H9 (cell line): Measurements from ENCODE around the gene SPESP1. TPM values are rescaled to one million over a fixed set of nuclear protein-coding genes. Genes with fewer than 3 reads are reported as not detected.

Experiments used
- DNase-seq: peaks from one replicate; pipeline ENCODE4 v3.0.0-alpha.2; 2017
- H2AFZ ChIP-seq: one replicate; pipeline ENCODE4 v1.6.1; 2013; ENCODE audit warnings: mild to moderate bottlenecking, low read length, control low read depth, moderate library complexity
- H2AK5ac ChIP-seq: 2 replicates; pipeline ENCODE4 v1.6.1; 2013; ENCODE audit warnings: low read length, control low read depth, mixed read lengths; ENCODE audit not compliant: insufficient read length
- H2BK120ac ChIP-seq: one replicate; pipeline ENCODE4 v1.6.1; 2013; ENCODE audit warnings: low read depth, mild to moderate bottlenecking, low read length, control low read depth, inconsistent platforms; ENCODE audit not compliant: poor library complexity, severe bottlenecking
- H2BK12ac ChIP-seq: 2 replicates; pipeline ENCODE4 v1.6.1; 2013; ENCODE audit warnings: low read length, control low read depth, mixed read lengths, low read depth; ENCODE audit not compliant: insufficient read length
- H2BK15ac ChIP-seq: 2 replicates; pipeline ENCODE4 v1.6.1; 2013; ENCODE audit warnings: low read depth, low read length, control low read depth
- H2BK20ac ChIP-seq: one replicate; pipeline ENCODE4 v1.6.1; 2013; ENCODE audit warnings: low read depth, mild to moderate bottlenecking, low read length, control low read depth, inconsistent platforms; ENCODE audit not compliant: poor library complexity, severe bottlenecking
- H2BK5ac ChIP-seq: 2 replicates; pipeline ENCODE4 v1.6.1; 2013; ENCODE audit warnings: low read length, control low read depth, mixed read lengths; ENCODE audit not compliant: insufficient read length
- H3K14ac ChIP-seq: 2 replicates; pipeline ENCODE4 v1.6.1; 2013; ENCODE audit warnings: low read length, control low read depth; ENCODE audit not compliant: insufficient read depth
- H3K18ac ChIP-seq: 2 replicates; pipeline ENCODE4 v1.6.1; 2013; ENCODE audit warnings: low read depth, mild to moderate bottlenecking, mixed read lengths, low read length, control low read depth; ENCODE audit not compliant: insufficient read length
- H3K23ac ChIP-seq: 2 replicates; pipeline ENCODE4 v1.6.1; 2013; ENCODE audit warnings: low read length, control low read depth, mixed read lengths, low read depth; ENCODE audit not compliant: insufficient read length
- H3K23me2 ChIP-seq: 2 replicates; pipeline ENCODE4 v1.6.1; 2013; ENCODE audit warnings: low read depth, mild to moderate bottlenecking, mixed read lengths, low read length, control low read depth; ENCODE audit not compliant: insufficient read length, poor library complexity, severe bottlenecking
- H3K27ac ChIP-seq: 2 replicates; pipeline ENCODE4 v1.5.1; 2013; ENCODE audit warnings: low read length, control low read depth, mixed read lengths, low read depth; ENCODE audit not compliant: insufficient read length
- H3K27me3 ChIP-seq: 2 replicates; pipeline ENCODE4 v1.6.1; 2013; ENCODE audit warnings: low read length, control low read depth, inconsistent platforms; ENCODE audit not compliant: insufficient read depth
- H3K4ac ChIP-seq: 2 replicates; pipeline ENCODE4 v1.6.1; 2013; ENCODE audit warnings: low read depth, mild to moderate bottlenecking, control low read depth, inconsistent platforms, low read length, moderate library complexity
- H3K4me1 ChIP-seq: 2 replicates; pipeline ENCODE4 v1.6.1; 2013; ENCODE audit warnings: low read length, control low read depth, inconsistent platforms; ENCODE audit not compliant: insufficient read depth
- H3K4me2 ChIP-seq: 2 replicates; pipeline ENCODE4 v1.6.1; 2013; ENCODE audit warnings: low read length, control low read depth, mixed read lengths; ENCODE audit not compliant: insufficient read length, insufficient read depth
- H3K56ac ChIP-seq: 2 replicates; pipeline ENCODE4 v1.6.1; 2013; ENCODE audit warnings: low read depth, mild to moderate bottlenecking, mixed read lengths, low read length, control low read depth; ENCODE audit not compliant: insufficient read length
- H3K79me1 ChIP-seq: 2 replicates; pipeline ENCODE4 v1.6.1; 2013; ENCODE audit warnings: low read depth, mild to moderate bottlenecking, moderate library complexity, low read length, control low read depth, inconsistent platforms; ENCODE audit not compliant: insufficient read depth, poor library complexity, severe bottlenecking
- H3K79me2 ChIP-seq: 2 replicates; pipeline ENCODE4 v1.6.1; 2013; ENCODE audit warnings: low read length, control low read depth, inconsistent platforms; ENCODE audit not compliant: insufficient read depth
- H3K9ac ChIP-seq: 2 replicates; pipeline ENCODE4 v1.6.1; 2013; ENCODE audit warnings: low read length, control low read depth, mixed read lengths; ENCODE audit not compliant: insufficient read length; ENCODE audit errors: extremely low read depth
- H3K9me3 ChIP-seq: one replicate; pipeline ENCODE4 v1.6.1; 2013; ENCODE audit warnings: low read depth, low read length, inconsistent platforms; ENCODE audit not compliant: control insufficient read depth
- H3T11ph ChIP-seq: one replicate; pipeline ENCODE4 v1.6.1; 2013; ENCODE audit warnings: mild to moderate bottlenecking, low read length, control low read depth, inconsistent platforms
- H4K20me1 ChIP-seq: one replicate; pipeline ENCODE4 v1.6.1; 2013; ENCODE audit not compliant: control insufficient read depth, insufficient read length, insufficient read depth
- H4K5ac ChIP-seq: 2 replicates; pipeline ENCODE4 v1.6.1; 2013; ENCODE audit warnings: low read depth, mild to moderate bottlenecking, mixed read lengths, low read length, control low read depth; ENCODE audit not compliant: insufficient read length
- H4K8ac ChIP-seq: replicated peaks from 2 replicates; pipeline ENCODE4 v1.6.1; 2013; ENCODE audit warnings: low read length, control low read depth, mixed read lengths, low read depth; ENCODE audit not compliant: insufficient read length
- H4K91ac ChIP-seq: 2 replicates; pipeline ENCODE4 v1.6.1; 2013; ENCODE audit warnings: low read depth, mild to moderate bottlenecking, moderate library complexity, mixed read lengths, low read length, control low read depth; ENCODE audit not compliant: insufficient read length
- H3K27ac Mint-ChIP-seq, 3 experiments: 2 replicates in 2 of 3; 3 replicates in 1 of 3; pipeline ENCODE4 v1.8.0; 2020 to 2021; ENCODE audit warnings: mixed read lengths in 3 of 3, mild to moderate bottlenecking in 1 of 3, moderate library complexity in 1 of 3
- H3K27me3 Mint-ChIP-seq: 2 replicates; pipeline ENCODE4 v1.8.0; 2021; ENCODE audit warnings: low read depth, mild to moderate bottlenecking, moderate library complexity, mixed read lengths
- H3K36me3 Mint-ChIP-seq, 3 experiments: 2 replicates in 2 of 3; 3 replicates in 1 of 3; pipeline ENCODE4 v1.8.0; 2020 to 2021; ENCODE audit warnings: low read depth in 3 of 3, mixed read lengths in 3 of 3; ENCODE audit not compliant: insufficient read depth in 1 of 3
- H3K4me1 Mint-ChIP-seq, 2 experiments: 2 replicates each; pipeline ENCODE4 v1.8.0; 2020; ENCODE audit warnings: mixed read lengths in 2 of 2
- H3K4me3 Mint-ChIP-seq, 2 experiments: 2 replicates in 1 of 2; 3 replicates in 1 of 2; pipeline ENCODE4 v1.8.0; 2020 to 2021; ENCODE audit warnings: mild to moderate bottlenecking in 2 of 2, mixed read lengths in 2 of 2, moderate library complexity in 1 of 2
- H3K9me3 Mint-ChIP-seq, 2 experiments: 2 replicates in 1 of 2; 3 replicates in 1 of 2; pipeline ENCODE4 v1.8.0; 2020; ENCODE audit warnings: mild to moderate bottlenecking in 2 of 2, mixed read lengths in 2 of 2, moderate library complexity in 1 of 2
- WGBS: extraction: QIAGEN DNeasy Blood & Tissue Kit; methylation state at CpG from one replicate; pipeline ENCODE4 v1.1.7; 2013; ENCODE audit warnings: missing lambda C conversion rate, low lambda C conversion rate, mixed read lengths; ENCODE audit not compliant: insufficient read length; ENCODE audit errors: extremely low coverage; 5-methylcytosine and 5-hydroxymethylcytosine counted together
- total RNA-seq: library from RNA; stranded (reverse); gene quantifications from 2 replicates; pipeline ENCODE4 v1.2.1, GENCODE V29; 2021
- TF ChIP-seq, protein P1 (sequence below): fragments of 200-600 bp; sonication (generic); conservative IDR thresholded peaks from 3 replicates; pipeline ENCODE4 v1.8.0; 2021; ENCODE audit warnings: antibody characterized with exemption, mild to moderate bottlenecking

Gene SPESP1
- total RNA-seq, 1 experiment from 2014 or later, result not detected

DNA sequence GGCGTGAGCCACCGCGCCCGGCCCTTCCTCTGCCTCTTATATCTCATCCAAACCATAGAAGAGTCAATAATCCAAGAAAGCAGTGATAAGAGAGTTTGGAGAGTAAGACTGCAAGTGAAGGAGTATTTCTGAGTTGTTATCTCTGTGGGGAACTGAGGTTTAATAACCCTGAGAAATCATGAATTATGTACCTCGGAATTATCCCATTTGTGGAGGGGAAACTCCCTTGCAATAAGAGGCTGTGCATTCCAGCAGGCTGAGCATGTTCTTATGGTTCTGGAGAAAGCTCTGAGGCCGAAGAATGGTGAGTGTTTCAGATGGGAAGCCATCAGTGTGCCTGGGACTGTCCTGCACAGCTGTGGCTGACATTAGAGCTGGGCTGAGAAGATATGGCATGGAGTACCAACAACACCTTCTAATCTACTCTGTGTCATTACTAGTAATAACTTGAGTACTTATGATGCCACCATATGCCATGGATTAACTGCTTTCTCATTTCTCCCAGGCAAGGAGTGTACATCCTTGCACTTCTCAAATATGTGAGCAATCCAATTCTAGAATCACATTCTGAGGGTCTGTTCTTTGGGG lies 52.7 kb downstream of the SPESP1 start:
- H4K5ac ChIP-seq, result no peak overlapping the region
- Mint-ChIP-seq H3K4me3 (no peak overlapping the region), H3K9me3 (peaks cover 6 to 10% of the 10 kb centered on the region in 2 experiments), H3K36me3 (peaks cover 2 to 9% (median 2%) of the 10 kb centered on the region in 3 experiments; a peak in 5 of 7 replicates), H3K4me1 (no peaks in the 10 kb centered on the region), H3K27ac (no peak overlapping the region), H3K27me3 (peaks cover 16% of the 10 kb centered on the region)
- H3K4me2 ChIP-seq, result no peak overlapping the region
- WGBS, result no CpG with 5 or more reads among the region's 6 CpGs
- no peaks in the 10 kb centered on the region for H3K4me1 ChIP-seq
- H3K14ac ChIP-seq, result no peak overlapping the region
- no peak overlapping the region for H3K9ac ChIP-seq
- H3K79me2 ChIP-seq, result no peaks in the 10 kb centered on the region
- H3K23me2 ChIP-seq, result no peaks in the 10 kb centered on the region
- no peak overlapping the region for H3K18ac ChIP-seq
- no peak overlapping the region for H2AK5ac ChIP-seq
- no peak overlapping the region for H3K27ac ChIP-seq
- H3K79me1 ChIP-seq, result no peaks in the 10 kb centered on the region
- H3K9me3 ChIP-seq, result no peaks in the 10 kb centered on the region
- no peak overlapping the region for H4K91ac ChIP-seq
- H3K4ac ChIP-seq, result no peak overlapping the region
- no peak overlapping the region for H3T11ph ChIP-seq
- H2BK120ac ChIP-seq, result no peak overlapping the region
- H3K56ac ChIP-seq, result no peak overlapping the region
- no peak overlapping the region for H3K23ac ChIP-seq
- no peaks in the 10 kb centered on the region for H3K27me3 ChIP-seq
- TF ChIP-seq, protein P1, sequence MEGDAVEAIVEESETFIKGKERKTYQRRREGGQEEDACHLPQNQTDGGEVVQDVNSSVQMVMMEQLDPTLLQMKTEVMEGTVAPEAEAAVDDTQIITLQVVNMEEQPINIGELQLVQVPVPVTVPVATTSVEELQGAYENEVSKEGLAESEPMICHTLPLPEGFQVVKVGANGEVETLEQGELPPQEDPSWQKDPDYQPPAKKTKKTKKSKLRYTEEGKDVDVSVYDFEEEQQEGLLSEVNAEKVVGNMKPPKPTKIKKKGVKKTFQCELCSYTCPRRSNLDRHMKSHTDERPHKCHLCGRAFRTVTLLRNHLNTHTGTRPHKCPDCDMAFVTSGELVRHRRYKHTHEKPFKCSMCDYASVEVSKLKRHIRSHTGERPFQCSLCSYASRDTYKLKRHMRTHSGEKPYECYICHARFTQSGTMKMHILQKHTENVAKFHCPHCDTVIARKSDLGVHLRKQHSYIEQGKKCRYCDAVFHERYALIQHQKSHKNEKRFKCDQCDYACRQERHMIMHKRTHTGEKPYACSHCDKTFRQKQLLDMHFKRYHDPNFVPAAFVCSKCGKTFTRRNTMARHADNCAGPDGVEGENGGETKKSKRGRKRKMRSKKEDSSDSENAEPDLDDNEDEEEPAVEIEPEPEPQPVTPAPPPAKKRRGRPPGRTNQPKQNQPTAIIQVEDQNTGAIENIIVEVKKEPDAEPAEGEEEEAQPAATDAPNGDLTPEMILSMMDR, result no peak
- H2BK12ac ChIP-seq, result no peak overlapping the region
- H4K20me1 ChIP-seq, result no peaks in the 10 kb centered on the region
- H2AFZ ChIP-seq, result no peak overlapping the region
- no peak overlapping the region for H2BK15ac ChIP-seq
- no peak for DNase-seq
- no peak overlapping the region for H2BK5ac ChIP-seq
- no peak overlapping the region for H2BK20ac ChIP-seq
- no peak overlapping the region for H4K8ac ChIP-seq
